H9 (cell line): Measurements from ENCODE around the gene FYTTD1. TPM values are rescaled to one million over a fixed set of nuclear protein-coding genes. Genes with fewer than 3 reads are reported as not detected.

Source experiments
- DNase-seq: peaks from one replicate; pipeline ENCODE4 v3.0.0-alpha.2; 2017
- H2AFZ ChIP-seq: one replicate; pipeline ENCODE4 v1.6.1; 2013; ENCODE audit warnings: mild to moderate bottlenecking, low read length, control low read depth, moderate library complexity
- H2AK5ac ChIP-seq: 2 replicates; pipeline ENCODE4 v1.6.1; 2013; ENCODE audit warnings: low read length, control low read depth, mixed read lengths; ENCODE audit not compliant: insufficient read length
- H2BK120ac ChIP-seq: one replicate; pipeline ENCODE4 v1.6.1; 2013; ENCODE audit warnings: low read depth, mild to moderate bottlenecking, low read length, control low read depth, inconsistent platforms; ENCODE audit not compliant: poor library complexity, severe bottlenecking
- H2BK12ac ChIP-seq: 2 replicates; pipeline ENCODE4 v1.6.1; 2013; ENCODE audit warnings: low read length, control low read depth, mixed read lengths, low read depth; ENCODE audit not compliant: insufficient read length
- H2BK15ac ChIP-seq: 2 replicates; pipeline ENCODE4 v1.6.1; 2013; ENCODE audit warnings: low read depth, low read length, control low read depth
- H2BK20ac ChIP-seq: one replicate; pipeline ENCODE4 v1.6.1; 2013; ENCODE audit warnings: low read depth, mild to moderate bottlenecking, low read length, control low read depth, inconsistent platforms; ENCODE audit not compliant: poor library complexity, severe bottlenecking
- H2BK5ac ChIP-seq: 2 replicates; pipeline ENCODE4 v1.6.1; 2013; ENCODE audit warnings: low read length, control low read depth, mixed read lengths; ENCODE audit not compliant: insufficient read length
- H3K14ac ChIP-seq: 2 replicates; pipeline ENCODE4 v1.6.1; 2013; ENCODE audit warnings: low read length, control low read depth; ENCODE audit not compliant: insufficient read depth
- H3K18ac ChIP-seq: 2 replicates; pipeline ENCODE4 v1.6.1; 2013; ENCODE audit warnings: low read depth, mild to moderate bottlenecking, mixed read lengths, low read length, control low read depth; ENCODE audit not compliant: insufficient read length
- H3K23ac ChIP-seq: 2 replicates; pipeline ENCODE4 v1.6.1; 2013; ENCODE audit warnings: low read length, control low read depth, mixed read lengths, low read depth; ENCODE audit not compliant: insufficient read length
- H3K23me2 ChIP-seq: 2 replicates; pipeline ENCODE4 v1.6.1; 2013; ENCODE audit warnings: low read depth, mild to moderate bottlenecking, mixed read lengths, low read length, control low read depth; ENCODE audit not compliant: insufficient read length, poor library complexity, severe bottlenecking
- H3K27ac ChIP-seq: 2 replicates; pipeline ENCODE4 v1.5.1; 2013; ENCODE audit warnings: low read length, control low read depth, mixed read lengths, low read depth; ENCODE audit not compliant: insufficient read length
- H3K27me3 ChIP-seq: 2 replicates; pipeline ENCODE4 v1.6.1; 2013; ENCODE audit warnings: low read length, control low read depth, inconsistent platforms; ENCODE audit not compliant: insufficient read depth
- H3K4ac ChIP-seq: 2 replicates; pipeline ENCODE4 v1.6.1; 2013; ENCODE audit warnings: low read depth, mild to moderate bottlenecking, control low read depth, inconsistent platforms, low read length, moderate library complexity
- H3K4me1 ChIP-seq: 2 replicates; pipeline ENCODE4 v1.6.1; 2013; ENCODE audit warnings: low read length, control low read depth, inconsistent platforms; ENCODE audit not compliant: insufficient read depth
- H3K4me2 ChIP-seq: 2 replicates; pipeline ENCODE4 v1.6.1; 2013; ENCODE audit warnings: low read length, control low read depth, mixed read lengths; ENCODE audit not compliant: insufficient read length, insufficient read depth
- H3K56ac ChIP-seq: 2 replicates; pipeline ENCODE4 v1.6.1; 2013; ENCODE audit warnings: low read depth, mild to moderate bottlenecking, mixed read lengths, low read length, control low read depth; ENCODE audit not compliant: insufficient read length
- H3K79me1 ChIP-seq: 2 replicates; pipeline ENCODE4 v1.6.1; 2013; ENCODE audit warnings: low read depth, mild to moderate bottlenecking, moderate library complexity, low read length, control low read depth, inconsistent platforms; ENCODE audit not compliant: insufficient read depth, poor library complexity, severe bottlenecking
- H3K79me2 ChIP-seq: 2 replicates; pipeline ENCODE4 v1.6.1; 2013; ENCODE audit warnings: low read length, control low read depth, inconsistent platforms; ENCODE audit not compliant: insufficient read depth
- H3K9ac ChIP-seq: 2 replicates; pipeline ENCODE4 v1.6.1; 2013; ENCODE audit warnings: low read length, control low read depth, mixed read lengths; ENCODE audit not compliant: insufficient read length; ENCODE audit errors: extremely low read depth
- H3K9me3 ChIP-seq: one replicate; pipeline ENCODE4 v1.6.1; 2013; ENCODE audit warnings: low read depth, low read length, inconsistent platforms; ENCODE audit not compliant: control insufficient read depth
- H3T11ph ChIP-seq: one replicate; pipeline ENCODE4 v1.6.1; 2013; ENCODE audit warnings: mild to moderate bottlenecking, low read length, control low read depth, inconsistent platforms
- H4K20me1 ChIP-seq: one replicate; pipeline ENCODE4 v1.6.1; 2013; ENCODE audit not compliant: control insufficient read depth, insufficient read length, insufficient read depth
- H4K5ac ChIP-seq: 2 replicates; pipeline ENCODE4 v1.6.1; 2013; ENCODE audit warnings: low read depth, mild to moderate bottlenecking, mixed read lengths, low read length, control low read depth; ENCODE audit not compliant: insufficient read length
- H4K8ac ChIP-seq: replicated peaks from 2 replicates; pipeline ENCODE4 v1.6.1; 2013; ENCODE audit warnings: low read length, control low read depth, mixed read lengths, low read depth; ENCODE audit not compliant: insufficient read length
- H4K91ac ChIP-seq: 2 replicates; pipeline ENCODE4 v1.6.1; 2013; ENCODE audit warnings: low read depth, mild to moderate bottlenecking, moderate library complexity, mixed read lengths, low read length, control low read depth; ENCODE audit not compliant: insufficient read length
- H3K27ac Mint-ChIP-seq, 3 experiments: 2 replicates in 2 of 3; 3 replicates in 1 of 3; pipeline ENCODE4 v1.8.0; 2020 to 2021; ENCODE audit warnings: mixed read lengths in 3 of 3, mild to moderate bottlenecking in 1 of 3, moderate library complexity in 1 of 3
- H3K27me3 Mint-ChIP-seq: 2 replicates; pipeline ENCODE4 v1.8.0; 2021; ENCODE audit warnings: low read depth, mild to moderate bottlenecking, moderate library complexity, mixed read lengths
- H3K36me3 Mint-ChIP-seq, 3 experiments: 2 replicates in 2 of 3; 3 replicates in 1 of 3; pipeline ENCODE4 v1.8.0; 2020 to 2021; ENCODE audit warnings: low read depth in 3 of 3, mixed read lengths in 3 of 3; ENCODE audit not compliant: insufficient read depth in 1 of 3
- H3K4me1 Mint-ChIP-seq, 2 experiments: 2 replicates each; pipeline ENCODE4 v1.8.0; 2020; ENCODE audit warnings: mixed read lengths in 2 of 2
- H3K4me3 Mint-ChIP-seq, 2 experiments: 2 replicates in 1 of 2; 3 replicates in 1 of 2; pipeline ENCODE4 v1.8.0; 2020 to 2021; ENCODE audit warnings: mild to moderate bottlenecking in 2 of 2, mixed read lengths in 2 of 2, moderate library complexity in 1 of 2
- H3K9me3 Mint-ChIP-seq, 2 experiments: 2 replicates in 1 of 2; 3 replicates in 1 of 2; pipeline ENCODE4 v1.8.0; 2020; ENCODE audit warnings: mild to moderate bottlenecking in 2 of 2, mixed read lengths in 2 of 2, moderate library complexity in 1 of 2
- WGBS: extraction: QIAGEN DNeasy Blood & Tissue Kit; methylation state at CpG from one replicate; pipeline ENCODE4 v1.1.7; 2013; ENCODE audit warnings: missing lambda C conversion rate, low lambda C conversion rate, mixed read lengths; ENCODE audit not compliant: insufficient read length; ENCODE audit errors: extremely low coverage; 5-methylcytosine and 5-hydroxymethylcytosine counted together
- total RNA-seq: library from RNA; stranded (reverse); gene quantifications from 2 replicates; pipeline ENCODE4 v1.2.1, GENCODE V29; 2021
- TF ChIP-seq, protein P1 (sequence below): fragments of 200-600 bp; sonication (generic); conservative IDR thresholded peaks from 3 replicates; pipeline ENCODE4 v1.8.0; 2021; ENCODE audit warnings: antibody characterized with exemption, mild to moderate bottlenecking

Gene FYTTD1
- total RNA-seq, 1 experiment from 2014 or later: 19.4 TPM

DNA sequence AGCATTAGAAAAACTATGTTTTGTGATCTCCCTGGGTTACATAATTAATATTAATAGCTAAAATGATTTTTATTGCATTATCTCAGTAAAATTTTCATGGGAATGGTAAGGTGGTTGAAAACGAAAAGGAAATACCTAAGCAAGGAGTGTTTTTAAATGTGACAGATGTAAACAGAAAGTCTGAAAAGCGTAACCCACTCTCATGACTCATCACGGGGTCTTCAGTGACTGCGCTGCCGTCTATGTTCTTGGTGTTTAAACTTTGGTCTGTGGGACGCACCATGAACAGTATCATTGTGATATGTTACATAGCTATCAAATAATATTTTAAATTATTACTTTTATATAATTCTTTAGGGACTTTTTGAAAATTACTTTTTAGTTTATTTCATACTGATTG is 61.2 kb downstream of the FYTTD1 start:
- Histone ChIP-seq H4K5ac (no peak overlapping the region), H3K4me1 (no peaks in the 10 kb centered on the region; the same call in 1 of the 2 replicates), H3K14ac (no peak overlapping the region), H2AK5ac (no peak overlapping the region), H4K91ac (no peak overlapping the region), H3K18ac (no peak overlapping the region), H3K4me2 (no peak overlapping the region), H2AFZ (no peak overlapping the region), H3K79me1 (no peaks in the 10 kb centered on the region), H2BK12ac (no peak overlapping the region), H3K23me2 (no peaks in the 10 kb centered on the region), H2BK5ac (no peak overlapping the region), H2BK120ac (no peak overlapping the region), H4K20me1 (no peaks in the 10 kb centered on the region), H3T11ph (no peak overlapping the region), H3K79me2 (peaks cover 5% of the 10 kb centered on the region; the same call in 1 of the 2 replicates), H2BK20ac (no peak overlapping the region), H2BK15ac (no peak overlapping the region), H3K27ac (no peak overlapping the region), H3K9me3 (no peaks in the 10 kb centered on the region), H3K4ac (no peak overlapping the region), H3K9ac (no peak overlapping the region), H3K56ac (no peak overlapping the region), H3K23ac (no peak overlapping the region), H4K8ac (no peak overlapping the region), H3K27me3 (no peaks in the 10 kb centered on the region)
- Mint-ChIP-seq H3K36me3 (peaks cover 2 to 4% (median 2%) of the 10 kb centered on the region in 3 experiments; a peak in 3 of 7 replicates), H3K4me1 (peaks cover 6 to 13% of the 10 kb centered on the region in 2 experiments), H3K27ac (no peak overlapping the region), H3K9me3 (no peaks in the 10 kb centered on the region), H3K4me3 (no peak overlapping the region), H3K27me3 (no peaks in the 10 kb centered on the region)
- no peak for DNase-seq
- WGBS: no CpG with 5 or more reads among the region's 6 CpGs
- TF ChIP-seq, protein P1, sequence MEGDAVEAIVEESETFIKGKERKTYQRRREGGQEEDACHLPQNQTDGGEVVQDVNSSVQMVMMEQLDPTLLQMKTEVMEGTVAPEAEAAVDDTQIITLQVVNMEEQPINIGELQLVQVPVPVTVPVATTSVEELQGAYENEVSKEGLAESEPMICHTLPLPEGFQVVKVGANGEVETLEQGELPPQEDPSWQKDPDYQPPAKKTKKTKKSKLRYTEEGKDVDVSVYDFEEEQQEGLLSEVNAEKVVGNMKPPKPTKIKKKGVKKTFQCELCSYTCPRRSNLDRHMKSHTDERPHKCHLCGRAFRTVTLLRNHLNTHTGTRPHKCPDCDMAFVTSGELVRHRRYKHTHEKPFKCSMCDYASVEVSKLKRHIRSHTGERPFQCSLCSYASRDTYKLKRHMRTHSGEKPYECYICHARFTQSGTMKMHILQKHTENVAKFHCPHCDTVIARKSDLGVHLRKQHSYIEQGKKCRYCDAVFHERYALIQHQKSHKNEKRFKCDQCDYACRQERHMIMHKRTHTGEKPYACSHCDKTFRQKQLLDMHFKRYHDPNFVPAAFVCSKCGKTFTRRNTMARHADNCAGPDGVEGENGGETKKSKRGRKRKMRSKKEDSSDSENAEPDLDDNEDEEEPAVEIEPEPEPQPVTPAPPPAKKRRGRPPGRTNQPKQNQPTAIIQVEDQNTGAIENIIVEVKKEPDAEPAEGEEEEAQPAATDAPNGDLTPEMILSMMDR: no peak
